H9 (cell line): ENCODE data around the gene PCBP1. TPM values are rescaled to one million over a fixed set of nuclear protein-coding genes. Genes with fewer than 3 reads are reported as not detected.

ENCODE experiments used
- DNase-seq: peaks from one replicate; pipeline ENCODE4 v3.0.0-alpha.2; 2017
- H2AFZ ChIP-seq: one replicate; pipeline ENCODE4 v1.6.1; 2013; ENCODE audit warnings: mild to moderate bottlenecking, low read length, control low read depth, moderate library complexity
- H2AK5ac ChIP-seq: 2 replicates; pipeline ENCODE4 v1.6.1; 2013; ENCODE audit warnings: low read length, control low read depth, mixed read lengths; ENCODE audit not compliant: insufficient read length
- H2BK120ac ChIP-seq: one replicate; pipeline ENCODE4 v1.6.1; 2013; ENCODE audit warnings: low read depth, mild to moderate bottlenecking, low read length, control low read depth, inconsistent platforms; ENCODE audit not compliant: poor library complexity, severe bottlenecking
- H2BK12ac ChIP-seq: 2 replicates; pipeline ENCODE4 v1.6.1; 2013; ENCODE audit warnings: low read length, control low read depth, mixed read lengths, low read depth; ENCODE audit not compliant: insufficient read length
- H2BK15ac ChIP-seq: 2 replicates; pipeline ENCODE4 v1.6.1; 2013; ENCODE audit warnings: low read depth, low read length, control low read depth
- H2BK20ac ChIP-seq: one replicate; pipeline ENCODE4 v1.6.1; 2013; ENCODE audit warnings: low read depth, mild to moderate bottlenecking, low read length, control low read depth, inconsistent platforms; ENCODE audit not compliant: poor library complexity, severe bottlenecking
- H2BK5ac ChIP-seq: 2 replicates; pipeline ENCODE4 v1.6.1; 2013; ENCODE audit warnings: low read length, control low read depth, mixed read lengths; ENCODE audit not compliant: insufficient read length
- H3K14ac ChIP-seq: 2 replicates; pipeline ENCODE4 v1.6.1; 2013; ENCODE audit warnings: low read length, control low read depth; ENCODE audit not compliant: insufficient read depth
- H3K18ac ChIP-seq: 2 replicates; pipeline ENCODE4 v1.6.1; 2013; ENCODE audit warnings: low read depth, mild to moderate bottlenecking, mixed read lengths, low read length, control low read depth; ENCODE audit not compliant: insufficient read length
- H3K23ac ChIP-seq: 2 replicates; pipeline ENCODE4 v1.6.1; 2013; ENCODE audit warnings: low read length, control low read depth, mixed read lengths, low read depth; ENCODE audit not compliant: insufficient read length
- H3K23me2 ChIP-seq: 2 replicates; pipeline ENCODE4 v1.6.1; 2013; ENCODE audit warnings: low read depth, mild to moderate bottlenecking, mixed read lengths, low read length, control low read depth; ENCODE audit not compliant: insufficient read length, poor library complexity, severe bottlenecking
- H3K27ac ChIP-seq: 2 replicates; pipeline ENCODE4 v1.5.1; 2013; ENCODE audit warnings: low read length, control low read depth, mixed read lengths, low read depth; ENCODE audit not compliant: insufficient read length
- H3K27me3 ChIP-seq: 2 replicates; pipeline ENCODE4 v1.6.1; 2013; ENCODE audit warnings: low read length, control low read depth, inconsistent platforms; ENCODE audit not compliant: insufficient read depth
- H3K4ac ChIP-seq: 2 replicates; pipeline ENCODE4 v1.6.1; 2013; ENCODE audit warnings: low read depth, mild to moderate bottlenecking, control low read depth, inconsistent platforms, low read length, moderate library complexity
- H3K4me1 ChIP-seq: 2 replicates; pipeline ENCODE4 v1.6.1; 2013; ENCODE audit warnings: low read length, control low read depth, inconsistent platforms; ENCODE audit not compliant: insufficient read depth
- H3K4me2 ChIP-seq: 2 replicates; pipeline ENCODE4 v1.6.1; 2013; ENCODE audit warnings: low read length, control low read depth, mixed read lengths; ENCODE audit not compliant: insufficient read length, insufficient read depth
- H3K56ac ChIP-seq: 2 replicates; pipeline ENCODE4 v1.6.1; 2013; ENCODE audit warnings: low read depth, mild to moderate bottlenecking, mixed read lengths, low read length, control low read depth; ENCODE audit not compliant: insufficient read length
- H3K79me1 ChIP-seq: 2 replicates; pipeline ENCODE4 v1.6.1; 2013; ENCODE audit warnings: low read depth, mild to moderate bottlenecking, moderate library complexity, low read length, control low read depth, inconsistent platforms; ENCODE audit not compliant: insufficient read depth, poor library complexity, severe bottlenecking
- H3K79me2 ChIP-seq: 2 replicates; pipeline ENCODE4 v1.6.1; 2013; ENCODE audit warnings: low read length, control low read depth, inconsistent platforms; ENCODE audit not compliant: insufficient read depth
- H3K9ac ChIP-seq: 2 replicates; pipeline ENCODE4 v1.6.1; 2013; ENCODE audit warnings: low read length, control low read depth, mixed read lengths; ENCODE audit not compliant: insufficient read length; ENCODE audit errors: extremely low read depth
- H3K9me3 ChIP-seq: one replicate; pipeline ENCODE4 v1.6.1; 2013; ENCODE audit warnings: low read depth, low read length, inconsistent platforms; ENCODE audit not compliant: control insufficient read depth
- H3T11ph ChIP-seq: one replicate; pipeline ENCODE4 v1.6.1; 2013; ENCODE audit warnings: mild to moderate bottlenecking, low read length, control low read depth, inconsistent platforms
- H4K20me1 ChIP-seq: one replicate; pipeline ENCODE4 v1.6.1; 2013; ENCODE audit not compliant: control insufficient read depth, insufficient read length, insufficient read depth
- H4K5ac ChIP-seq: 2 replicates; pipeline ENCODE4 v1.6.1; 2013; ENCODE audit warnings: low read depth, mild to moderate bottlenecking, mixed read lengths, low read length, control low read depth; ENCODE audit not compliant: insufficient read length
- H4K8ac ChIP-seq: replicated peaks from 2 replicates; pipeline ENCODE4 v1.6.1; 2013; ENCODE audit warnings: low read length, control low read depth, mixed read lengths, low read depth; ENCODE audit not compliant: insufficient read length
- H4K91ac ChIP-seq: 2 replicates; pipeline ENCODE4 v1.6.1; 2013; ENCODE audit warnings: low read depth, mild to moderate bottlenecking, moderate library complexity, mixed read lengths, low read length, control low read depth; ENCODE audit not compliant: insufficient read length
- H3K27ac Mint-ChIP-seq, 3 experiments: 2 replicates in 2 of 3; 3 replicates in 1 of 3; pipeline ENCODE4 v1.8.0; 2020 to 2021; ENCODE audit warnings: mixed read lengths in 3 of 3, mild to moderate bottlenecking in 1 of 3, moderate library complexity in 1 of 3
- H3K27me3 Mint-ChIP-seq: 2 replicates; pipeline ENCODE4 v1.8.0; 2021; ENCODE audit warnings: low read depth, mild to moderate bottlenecking, moderate library complexity, mixed read lengths
- H3K36me3 Mint-ChIP-seq, 3 experiments: 2 replicates in 2 of 3; 3 replicates in 1 of 3; pipeline ENCODE4 v1.8.0; 2020 to 2021; ENCODE audit warnings: low read depth in 3 of 3, mixed read lengths in 3 of 3; ENCODE audit not compliant: insufficient read depth in 1 of 3
- H3K4me1 Mint-ChIP-seq, 2 experiments: 2 replicates each; pipeline ENCODE4 v1.8.0; 2020; ENCODE audit warnings: mixed read lengths in 2 of 2
- H3K4me3 Mint-ChIP-seq, 2 experiments: 2 replicates in 1 of 2; 3 replicates in 1 of 2; pipeline ENCODE4 v1.8.0; 2020 to 2021; ENCODE audit warnings: mild to moderate bottlenecking in 2 of 2, mixed read lengths in 2 of 2, moderate library complexity in 1 of 2
- H3K9me3 Mint-ChIP-seq, 2 experiments: 2 replicates in 1 of 2; 3 replicates in 1 of 2; pipeline ENCODE4 v1.8.0; 2020; ENCODE audit warnings: mild to moderate bottlenecking in 2 of 2, mixed read lengths in 2 of 2, moderate library complexity in 1 of 2
- WGBS: extraction: QIAGEN DNeasy Blood & Tissue Kit; methylation state at CpG from one replicate; pipeline ENCODE4 v1.1.7; 2013; ENCODE audit warnings: missing lambda C conversion rate, low lambda C conversion rate, mixed read lengths; ENCODE audit not compliant: insufficient read length; ENCODE audit errors: extremely low coverage; 5-methylcytosine and 5-hydroxymethylcytosine counted together
- total RNA-seq: library from RNA; stranded (reverse); gene quantifications from 2 replicates; pipeline ENCODE4 v1.2.1, GENCODE V29; 2021
- TF ChIP-seq, protein P1 (sequence below): fragments of 200-600 bp; sonication (generic); conservative IDR thresholded peaks from 3 replicates; pipeline ENCODE4 v1.8.0; 2021; ENCODE audit warnings: antibody characterized with exemption, mild to moderate bottlenecking

PCBP1 gene
- total RNA-seq, 1 experiment from 2014 or later = 457 TPM

DNA sequence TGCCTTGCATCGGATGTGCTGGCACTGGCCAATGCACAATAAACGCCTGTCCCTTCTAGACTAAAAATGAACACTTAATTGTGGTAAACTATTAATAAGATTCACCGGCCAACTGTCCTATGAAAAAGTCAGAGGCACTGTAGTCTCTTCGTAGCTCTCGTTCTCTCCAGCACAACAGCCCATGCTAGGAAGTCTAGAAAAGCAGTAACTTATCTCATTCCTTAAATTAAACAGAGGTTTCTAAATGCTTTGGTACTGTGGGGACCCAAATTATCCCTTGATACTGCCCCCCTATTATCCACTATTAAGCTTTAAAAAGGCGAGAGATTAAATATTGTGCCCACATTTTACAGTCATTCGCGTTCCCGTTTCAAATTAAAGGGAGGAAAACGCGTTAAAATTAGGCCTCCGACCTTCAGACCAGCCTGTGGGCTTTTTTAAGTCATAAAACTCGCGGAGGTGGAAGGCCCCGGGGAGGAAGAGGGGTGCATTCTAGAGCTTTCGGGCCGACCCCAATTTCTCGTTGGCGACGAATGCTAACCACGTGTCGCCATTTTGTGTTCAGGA lies 1.5 kb upstream of the PCBP1 start:
- peak overlapping the region; percentile 98 for H4K91ac ChIP-seq
- peaks cover 3% of the 10 kb centered on the region for H3K4me1 ChIP-seq
- TF ChIP-seq, protein P1, sequence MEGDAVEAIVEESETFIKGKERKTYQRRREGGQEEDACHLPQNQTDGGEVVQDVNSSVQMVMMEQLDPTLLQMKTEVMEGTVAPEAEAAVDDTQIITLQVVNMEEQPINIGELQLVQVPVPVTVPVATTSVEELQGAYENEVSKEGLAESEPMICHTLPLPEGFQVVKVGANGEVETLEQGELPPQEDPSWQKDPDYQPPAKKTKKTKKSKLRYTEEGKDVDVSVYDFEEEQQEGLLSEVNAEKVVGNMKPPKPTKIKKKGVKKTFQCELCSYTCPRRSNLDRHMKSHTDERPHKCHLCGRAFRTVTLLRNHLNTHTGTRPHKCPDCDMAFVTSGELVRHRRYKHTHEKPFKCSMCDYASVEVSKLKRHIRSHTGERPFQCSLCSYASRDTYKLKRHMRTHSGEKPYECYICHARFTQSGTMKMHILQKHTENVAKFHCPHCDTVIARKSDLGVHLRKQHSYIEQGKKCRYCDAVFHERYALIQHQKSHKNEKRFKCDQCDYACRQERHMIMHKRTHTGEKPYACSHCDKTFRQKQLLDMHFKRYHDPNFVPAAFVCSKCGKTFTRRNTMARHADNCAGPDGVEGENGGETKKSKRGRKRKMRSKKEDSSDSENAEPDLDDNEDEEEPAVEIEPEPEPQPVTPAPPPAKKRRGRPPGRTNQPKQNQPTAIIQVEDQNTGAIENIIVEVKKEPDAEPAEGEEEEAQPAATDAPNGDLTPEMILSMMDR = no peak
- Mint-ChIP-seq H3K27ac (peak overlapping the region; percentile 100), H3K27me3 (peaks cover 4% of the 10 kb centered on the region), H3K4me3 (peak overlapping the region; percentile 91 to 99), H3K36me3 (peaks cover 34 to 49% (median 49%) of the 10 kb centered on the region in 3 experiments), H3K4me1 (peaks cover 42 to 45% of the 10 kb centered on the region in 2 experiments), H3K9me3 (peaks cover 3 to 12% of the 10 kb centered on the region in 2 experiments; a peak in 4 of 5 replicates)
- H3K9ac ChIP-seq = peak overlapping the region; percentile 98
- H3K27ac ChIP-seq = peak overlapping the region; percentile 100
- H3K4me2 ChIP-seq = peak overlapping the region; percentile 67
- H3K56ac ChIP-seq = peak overlapping the region; percentile 98
- H3K23me2 ChIP-seq = peaks cover 24% of the 10 kb centered on the region
- no peak overlapping the region for H2BK15ac ChIP-seq
- no CpG with 5 or more reads among the region's 22 CpGs for WGBS
- peak overlapping the region; percentile 11 for H3K23ac ChIP-seq
- peak overlapping the region; percentile 100 for H3K18ac ChIP-seq
- peak overlapping the region; percentile 99 for H3T11ph ChIP-seq
- H3K14ac ChIP-seq = peak overlapping the region; percentile 97
- peak overlapping the region; percentile 92 for H3K4ac ChIP-seq
- H3K27me3 ChIP-seq = no peaks in the 10 kb centered on the region
- no peaks in the 10 kb centered on the region for H3K79me1 ChIP-seq
- H2AFZ ChIP-seq = no peak overlapping the region
- peak overlapping the region; percentile 100 for H2BK120ac ChIP-seq
- H2BK12ac ChIP-seq = peak overlapping the region; percentile 88
- peaks cover 9% of the 10 kb centered on the region; the same call in 1 of the 2 replicates for H3K79me2 ChIP-seq
- peak overlapping the region; percentile 98 for H4K8ac ChIP-seq
- H3K9me3 ChIP-seq = no peaks in the 10 kb centered on the region
- H4K20me1 ChIP-seq = no peaks in the 10 kb centered on the region
- H4K5ac ChIP-seq = peak overlapping the region; percentile 98
- no peak for DNase-seq
- H2AK5ac ChIP-seq = peak overlapping the region; percentile 6
- no peak overlapping the region for H2BK20ac ChIP-seq
- H2BK5ac ChIP-seq = peak overlapping the region; percentile 98
